GM12873 (cell line): ENCODE results near the gene AFF2.

Experiments used
- TF ChIP-seq, protein P1 (sequence below): IDR thresholded peaks from 2 replicates; pipeline ENCODE4 v1.5.1; 2012; ENCODE audit warnings: low read depth, mild to moderate bottlenecking, moderate library complexity, low read length, control low read depth; ENCODE audit not compliant: insufficient read depth; ENCODE audit errors: missing control alignments

AFF2 gene

GRCh38 chrX:148661035-148661434 is 160.6 kb downstream of the AFF2 start:
- TF ChIP-seq, protein P1, sequence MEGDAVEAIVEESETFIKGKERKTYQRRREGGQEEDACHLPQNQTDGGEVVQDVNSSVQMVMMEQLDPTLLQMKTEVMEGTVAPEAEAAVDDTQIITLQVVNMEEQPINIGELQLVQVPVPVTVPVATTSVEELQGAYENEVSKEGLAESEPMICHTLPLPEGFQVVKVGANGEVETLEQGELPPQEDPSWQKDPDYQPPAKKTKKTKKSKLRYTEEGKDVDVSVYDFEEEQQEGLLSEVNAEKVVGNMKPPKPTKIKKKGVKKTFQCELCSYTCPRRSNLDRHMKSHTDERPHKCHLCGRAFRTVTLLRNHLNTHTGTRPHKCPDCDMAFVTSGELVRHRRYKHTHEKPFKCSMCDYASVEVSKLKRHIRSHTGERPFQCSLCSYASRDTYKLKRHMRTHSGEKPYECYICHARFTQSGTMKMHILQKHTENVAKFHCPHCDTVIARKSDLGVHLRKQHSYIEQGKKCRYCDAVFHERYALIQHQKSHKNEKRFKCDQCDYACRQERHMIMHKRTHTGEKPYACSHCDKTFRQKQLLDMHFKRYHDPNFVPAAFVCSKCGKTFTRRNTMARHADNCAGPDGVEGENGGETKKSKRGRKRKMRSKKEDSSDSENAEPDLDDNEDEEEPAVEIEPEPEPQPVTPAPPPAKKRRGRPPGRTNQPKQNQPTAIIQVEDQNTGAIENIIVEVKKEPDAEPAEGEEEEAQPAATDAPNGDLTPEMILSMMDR: no peak

- TF ChIP-seq, protein P1: no peak
These were observed 161.6 kb downstream of the AFF2 start for GRCh38 chrX:148662014-148662413.

DNA sequence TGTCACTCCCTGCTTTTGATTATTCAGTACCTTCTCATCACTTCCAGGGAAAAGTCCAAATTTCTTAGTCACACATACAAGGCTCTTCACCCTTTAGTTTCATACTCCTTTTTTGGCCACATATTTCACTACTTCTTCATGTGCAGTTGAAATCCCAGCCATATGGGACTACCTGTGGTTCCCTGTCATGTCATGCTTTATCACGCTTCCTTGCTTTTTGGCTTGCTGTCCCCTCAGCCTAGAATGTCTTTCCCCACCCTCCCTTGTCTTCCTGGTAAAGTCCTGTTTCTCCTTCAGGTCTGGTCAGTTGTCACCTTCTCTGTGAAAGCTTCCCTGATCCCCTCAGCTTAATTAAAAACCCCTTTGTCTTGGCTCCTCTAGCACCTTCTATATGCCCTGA is 163.8 kb downstream of the AFF2 start:
- TF ChIP-seq, protein P1: no peak

- TF ChIP-seq, protein P1: no peak
These were observed 164.6 kb downstream of the AFF2 start for GRCh38 chrX:148664995-148665394.

- TF ChIP-seq, protein P1: no peak
These were observed 169.9 kb downstream of the AFF2 start for GRCh38 chrX:148670277-148670676.

DNA sequence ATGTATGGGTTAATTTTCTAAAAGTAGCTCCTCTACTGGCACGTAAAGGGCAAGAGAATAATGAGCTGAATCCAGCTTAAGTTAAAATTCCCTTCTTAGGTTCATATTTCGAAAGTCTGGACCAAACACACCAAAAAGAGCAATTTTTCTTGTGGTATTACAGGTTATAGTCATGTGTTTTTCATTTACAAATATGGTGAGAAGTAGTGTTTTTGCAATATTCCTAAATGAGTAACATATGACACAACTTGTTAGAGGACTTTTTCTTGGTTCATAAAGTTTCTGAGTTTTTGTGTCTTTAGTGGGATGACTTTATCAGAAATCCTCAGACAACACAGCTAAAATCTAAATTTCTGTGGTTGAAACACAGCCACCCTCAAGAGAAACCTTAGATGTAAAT is 172.1 kb downstream of the AFF2 start:
- TF ChIP-seq, protein P1: no peak

- TF ChIP-seq, protein P1: no peak
These were observed 181.2 kb downstream of the AFF2 start for GRCh38 chrX:148681605-148682004.
